GM19025 (cell line): Measurements from ENCODE around the gene CACNB1.
A peak's percentile ranks its signal among the peaks of the same experiment; 100 is the strongest.

Experiments
- ATAC-seq: cut with Tn5 transposase; IDR thresholded peaks from one replicate; pipeline ENCODE4 v1.9.1; 2021; ENCODE audit warnings: mild to moderate bottlenecking, low read depth, moderate library complexity; ENCODE audit not compliant: unreplicated experiment

Gene CACNB1

GRCh38 chr17:39204245-39204644 lies 6.8 kb upstream of the CACNB1 start:
- no peak for ATAC-seq

GRCh38 chr17:39200957-39201510 lies 3.6 kb upstream of the CACNB1 start:
- ATAC-seq = no peak

- peak; percentile 48 for ATAC-seq
Observed at GRCh38 chr17:39200070-39200879, 2.8 kb upstream of the CACNB1 start, which contains the start of gene RPL19. RPL19 (plus strand) TSS chr17:39200283; CDS start chr17:39200345, 62 bp downstream.

DNA sequence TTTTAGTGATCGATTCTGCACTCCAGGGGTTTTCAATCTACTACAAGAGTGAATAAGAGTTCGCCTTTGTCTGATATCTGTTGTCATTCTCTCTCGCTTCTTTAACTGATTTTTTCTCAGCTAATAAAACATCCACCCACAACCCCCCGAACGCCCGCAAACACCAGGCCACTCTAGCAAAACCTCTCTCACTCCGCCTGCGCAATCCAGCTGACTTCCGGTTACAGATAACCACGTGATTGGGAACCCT lies 2.3 kb upstream of the CACNB1 start:
- ATAC-seq = peak; percentile 47

GRCh38 chr17:39198186-39198566 lies 707 bp upstream of the CACNB1 start:
- no peak for ATAC-seq

- ATAC-seq = no peak
Observed at GRCh38 chr17:39196808-39197291, 619 bp downstream of the CACNB1 start.

DNA sequence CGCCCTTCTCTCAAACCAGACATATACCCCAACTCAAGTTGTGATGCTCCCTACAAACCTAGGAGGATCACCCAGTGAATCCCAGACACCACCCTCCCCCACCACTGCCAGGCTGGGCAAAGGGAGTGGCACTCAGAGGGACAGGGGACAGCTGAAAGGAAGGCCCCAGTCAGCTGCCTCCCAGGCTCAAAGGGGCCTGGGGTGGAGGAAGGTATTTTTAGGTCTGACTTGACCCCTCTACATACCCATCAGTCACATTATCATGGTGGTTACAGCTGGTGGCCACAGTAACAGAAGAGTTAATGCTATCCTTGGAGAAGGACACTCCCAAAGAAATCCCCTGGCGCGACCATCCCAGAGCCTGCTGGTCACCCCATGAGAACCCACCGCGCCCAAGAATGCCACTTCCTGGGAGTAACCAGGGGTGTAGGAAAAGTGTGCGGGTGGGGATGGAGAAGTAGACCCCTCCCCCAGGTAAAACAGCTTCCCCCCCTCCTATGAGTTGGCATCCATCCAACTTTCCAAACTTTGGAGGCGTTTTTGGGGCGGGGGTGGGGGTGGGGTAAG lies 1.1 kb downstream of the CACNB1 start:
- ATAC-seq = no peak

- no peak for ATAC-seq
Observed at GRCh38 chr17:39195568-39196160, 1.8 kb downstream of the CACNB1 start.

- no peak for ATAC-seq
Observed at GRCh38 chr17:39194985-39195524, 2.4 kb downstream of the CACNB1 start.

DNA sequence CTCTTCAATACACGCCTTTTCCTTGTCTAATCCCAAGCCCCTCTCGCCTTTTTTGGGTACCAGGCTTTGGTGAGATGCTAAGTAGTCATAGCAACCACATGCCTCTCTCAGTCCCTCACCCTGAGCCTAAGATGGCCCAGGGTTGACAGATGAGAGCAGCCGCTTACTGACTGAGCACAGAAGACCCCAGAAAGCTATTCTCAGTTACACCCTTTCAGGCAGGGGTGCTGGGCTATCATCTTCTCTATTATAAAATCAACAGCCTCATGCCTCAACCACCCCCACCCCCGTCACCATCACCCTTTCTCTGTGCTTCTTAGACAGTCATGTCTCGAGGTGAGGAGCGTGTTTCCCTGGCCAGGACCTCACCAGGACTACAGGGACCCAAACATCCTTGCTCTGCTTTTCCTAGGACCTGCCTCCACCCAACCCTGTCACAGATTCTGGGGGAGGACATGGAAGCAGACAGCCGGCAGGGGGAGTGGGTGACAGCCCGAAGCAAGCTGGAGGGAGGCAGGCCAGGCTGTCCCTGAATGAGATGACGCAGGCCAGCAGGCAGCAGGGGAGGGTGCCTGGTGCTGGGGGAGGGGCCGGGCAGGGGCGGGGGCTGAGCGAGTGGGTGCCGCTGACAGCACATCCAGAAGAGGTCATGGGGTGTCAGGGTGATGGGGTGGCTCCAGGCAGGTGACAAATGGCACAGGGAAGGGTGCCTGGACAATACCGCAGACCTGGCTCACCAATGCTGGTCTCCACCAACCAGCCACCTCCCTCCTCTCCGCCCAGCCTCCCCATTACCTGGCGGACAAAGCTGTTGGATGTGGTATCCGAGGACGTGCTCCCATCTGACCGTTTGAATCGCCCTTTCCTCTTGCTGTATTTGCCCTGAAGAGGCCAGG lies 3.1 kb downstream of the CACNB1 start:
- ATAC-seq = no peak

DNA sequence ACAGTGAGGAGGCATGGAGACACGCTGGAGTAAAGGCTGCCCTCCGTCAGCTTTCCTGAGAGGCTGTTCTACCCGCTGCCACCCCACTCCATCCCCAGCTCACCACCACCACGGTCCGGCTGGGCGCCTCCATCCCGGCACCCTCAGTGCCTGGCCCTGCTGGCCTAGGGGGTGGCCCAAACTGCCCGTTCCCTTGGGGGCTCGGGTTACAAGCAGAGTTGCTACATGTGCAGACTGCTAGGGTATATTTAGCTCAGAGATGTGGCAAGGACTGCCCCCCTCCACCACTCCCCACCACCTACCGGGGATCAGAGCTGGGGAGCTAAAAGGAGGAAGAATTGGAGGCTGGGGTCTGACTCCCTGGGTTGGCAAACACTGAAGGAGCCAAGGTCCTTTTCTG lies 4.1 kb downstream of the CACNB1 start:
- no peak for ATAC-seq

DNA sequence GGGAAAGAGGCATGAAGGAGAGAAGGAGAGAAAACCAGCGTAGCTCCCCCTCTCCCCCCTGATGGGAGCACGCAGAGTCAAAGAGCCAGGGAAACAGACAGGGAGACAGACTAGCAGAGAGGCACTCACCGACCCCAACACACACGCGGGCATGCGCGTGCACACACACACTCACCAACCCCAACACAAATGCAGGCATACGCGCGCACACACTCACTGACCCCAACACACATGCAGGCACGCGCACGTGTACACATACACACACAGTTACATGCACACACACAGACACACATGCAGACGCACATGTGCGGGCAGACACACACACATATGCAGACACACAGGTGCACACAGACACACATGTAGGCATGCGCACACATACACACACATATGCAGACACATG lies 4.6 kb downstream of the CACNB1 start:
- ATAC-seq = no peak

DNA sequence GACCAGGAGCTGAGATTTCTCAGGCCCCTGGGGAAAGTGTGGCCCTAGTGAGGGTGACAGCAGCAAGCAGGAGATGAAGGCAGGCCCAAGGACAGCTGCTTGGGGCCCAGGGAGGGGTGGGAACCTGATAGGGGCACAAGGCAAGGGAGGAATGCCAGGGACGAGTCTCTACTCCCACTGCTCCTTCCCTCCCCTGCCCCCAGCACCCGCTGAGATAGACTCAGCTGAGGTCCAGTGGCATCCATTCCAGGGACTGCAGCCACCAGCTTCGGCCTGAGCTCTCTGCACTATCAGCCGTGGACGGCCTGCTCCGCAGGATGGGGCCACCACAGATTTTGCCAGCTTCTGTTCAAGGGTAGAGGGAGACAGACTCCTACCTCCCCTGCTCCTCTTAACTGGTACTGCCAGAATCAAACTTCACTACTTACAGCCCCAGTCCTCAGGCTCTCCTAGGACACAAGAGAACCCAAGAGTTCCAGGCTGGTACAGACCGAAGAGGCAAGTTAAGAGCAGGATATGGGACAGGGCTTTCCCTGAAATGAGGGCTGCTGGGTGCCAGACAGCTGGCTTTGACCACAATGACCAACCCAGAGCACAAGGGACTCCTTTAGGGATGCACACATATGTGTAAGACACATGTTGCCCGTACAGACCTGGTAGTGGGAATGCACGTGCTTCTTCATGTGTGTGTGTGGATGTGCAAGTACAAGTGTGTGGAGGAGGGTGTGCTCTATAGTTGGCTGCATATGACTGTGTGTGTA lies 5.5 kb downstream of the CACNB1 start:
- no peak for ATAC-seq

DNA sequence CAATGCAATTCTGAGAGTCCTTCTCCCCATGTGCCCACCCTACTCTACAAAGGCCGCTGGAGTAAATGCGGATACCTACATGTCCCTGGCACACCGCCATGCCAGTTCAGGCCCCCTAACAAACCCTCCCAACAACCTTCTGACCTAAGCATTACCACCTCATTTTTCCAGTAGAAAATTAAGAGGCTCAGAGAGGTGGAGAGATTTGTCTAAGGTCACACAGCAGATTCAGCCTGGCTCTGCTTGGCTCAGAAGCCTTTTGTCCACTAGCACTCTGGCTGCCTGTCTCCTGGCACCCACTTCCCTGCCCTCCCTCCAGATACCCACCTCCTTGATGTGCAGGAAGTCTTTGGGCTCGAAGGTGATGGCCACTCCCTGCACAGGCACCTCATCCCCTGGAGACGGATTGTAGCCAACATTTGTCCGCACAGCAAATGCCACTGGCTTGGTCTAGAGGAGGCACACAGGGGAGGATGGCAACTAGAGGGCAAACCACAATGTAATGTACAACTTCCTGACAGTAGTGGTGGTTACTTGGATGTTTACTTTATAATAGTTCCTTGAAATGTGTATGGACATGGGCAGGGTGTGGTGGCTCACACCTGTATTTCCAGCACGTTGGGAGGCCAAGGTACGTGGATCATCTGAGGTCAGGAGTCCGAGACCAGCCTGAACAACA lies 10.2 kb downstream of the CACNB1 start:
- ATAC-seq = no peak

DNA sequence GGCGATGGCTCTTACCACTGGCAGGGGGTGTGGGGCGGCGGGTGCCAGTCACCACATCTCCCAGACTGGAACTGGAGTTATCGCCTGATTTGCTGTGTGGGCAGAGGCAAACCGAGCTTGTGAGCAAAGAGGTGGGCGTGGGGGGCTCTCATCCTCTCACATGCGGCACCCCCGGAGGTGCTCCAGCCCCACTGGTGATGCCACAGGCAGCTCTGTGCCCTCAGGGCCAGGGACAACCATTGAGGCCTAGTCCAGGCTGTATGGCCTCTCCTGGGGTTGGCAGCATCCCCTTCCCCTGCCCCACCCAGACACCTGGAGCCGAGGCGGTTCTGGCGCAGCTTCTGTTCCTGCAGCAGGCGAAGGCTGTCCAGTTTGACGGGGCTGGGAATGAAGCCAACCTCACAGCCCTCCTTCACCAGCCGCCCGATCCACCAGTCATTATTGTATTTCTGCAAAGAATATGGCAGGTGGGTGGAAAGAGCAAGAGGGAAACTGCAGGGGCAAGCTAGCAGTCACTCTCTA lies 10.9 kb downstream of the CACNB1 start:
- no peak for ATAC-seq

DNA sequence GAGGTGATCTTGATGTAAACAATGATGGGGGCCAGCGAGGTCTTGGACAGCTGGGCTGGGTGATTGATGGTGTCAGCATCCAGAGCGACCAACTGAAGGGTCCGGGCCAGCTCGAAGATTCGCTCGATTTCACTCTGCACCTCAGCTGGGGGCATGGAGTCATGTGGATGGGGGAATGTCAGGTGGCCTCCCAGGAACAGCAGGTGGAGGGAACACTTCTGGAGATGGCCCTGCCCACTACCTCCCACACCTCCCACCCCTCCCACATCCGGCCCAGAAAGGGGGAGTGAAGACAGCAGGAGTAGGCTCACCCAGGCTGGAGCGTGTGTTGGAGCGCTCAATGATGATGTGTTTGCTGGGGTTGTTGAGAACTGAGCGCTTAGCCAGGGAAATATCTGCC lies 13.7 kb downstream of the CACNB1 start:
- no peak for ATAC-seq

- no peak for ATAC-seq
Observed at GRCh38 chr17:39183045-39183444, 14.4 kb downstream of the CACNB1 start.

- ATAC-seq = no peak
Observed at GRCh38 chr17:39181303-39181702, 16.2 kb downstream of the CACNB1 start.

GRCh38 chr17:39178536-39178935 lies 18.9 kb downstream of the CACNB1 start:
- no peak for ATAC-seq
